Measurements from ENCODE around the gene RNF166. TPM values are rescaled to one million over a fixed set of nuclear protein-coding genes. Genes with fewer than 3 reads are reported as not detected.

Gene RNF166, protein sequence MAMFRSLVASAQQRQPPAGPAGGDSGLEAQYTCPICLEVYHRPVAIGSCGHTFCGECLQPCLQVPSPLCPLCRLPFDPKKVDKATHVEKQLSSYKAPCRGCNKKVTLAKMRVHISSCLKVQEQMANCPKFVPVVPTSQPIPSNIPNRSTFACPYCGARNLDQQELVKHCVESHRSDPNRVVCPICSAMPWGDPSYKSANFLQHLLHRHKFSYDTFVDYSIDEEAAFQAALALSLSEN
- total RNA-seq (2022): 17.5 and 18.5 TPM in 2 replicates
- percentile 40 among the genes with signal in this experiment for Bru-seq, nascent RNA
- percentile 67 among the genes with signal in this experiment for BruChase-seq, experiment 1, labeled RNA remaining after a 6-hour chase
- percentile 60 among the genes with signal in this experiment for BruChase-seq, experiment 2, labeled RNA remaining after a 2-hour chase
- long read RNA-seq, transcript RNF166-201 (6 exons, 1,883 nt): major isoform, 45 of 67 reads
- long read RNA-seq, partial matches to known transcripts: 14 of 67 reads
- long read RNA-seq, other reads (novel, unspliced or antisense): 8 of 67 reads

GRCh38 chr16:88706229-88706964 is at the start of gene RNF166, which contains the start of gene CTU2:
TSS of gene RNF166 (minus strand) at chr16:88706408. CDS start at chr16:88706325, 83 bp downstream.
TSS of gene CTU2 (plus strand) at chr16:88706503. CDS start at chr16:88706531, 28 bp downstream.
- Mint-ChIP-seq H3K27me3 (ENCODE audit: insufficient read depth, unreplicated experiment) (no peaks in the 10 kb centered on the region), H3K4me3 (ENCODE audit: unreplicated experiment) (peak within 1 kb of the TSS; percentile 75), H3K36me3 (ENCODE audit: insufficient read depth, unreplicated experiment) (peaks cover 9% of the 10 kb centered on the region), H3K27ac (ENCODE audit: low read depth, unreplicated experiment) (peak within 1 kb of the TSS; percentile 73), H3K4me1 (ENCODE audit: insufficient read depth, unreplicated experiment) (peaks cover 14% of the 10 kb centered on the region), H3K9me3 (ENCODE audit: unreplicated experiment) (no peaks in the 10 kb centered on the region)
- intact Hi-C loops (cut with micrococcal nuclease): no loop called here
- BruUV-seq (replicated peaks): no TSS peak
- TF ChIP-seq, protein P1, sequence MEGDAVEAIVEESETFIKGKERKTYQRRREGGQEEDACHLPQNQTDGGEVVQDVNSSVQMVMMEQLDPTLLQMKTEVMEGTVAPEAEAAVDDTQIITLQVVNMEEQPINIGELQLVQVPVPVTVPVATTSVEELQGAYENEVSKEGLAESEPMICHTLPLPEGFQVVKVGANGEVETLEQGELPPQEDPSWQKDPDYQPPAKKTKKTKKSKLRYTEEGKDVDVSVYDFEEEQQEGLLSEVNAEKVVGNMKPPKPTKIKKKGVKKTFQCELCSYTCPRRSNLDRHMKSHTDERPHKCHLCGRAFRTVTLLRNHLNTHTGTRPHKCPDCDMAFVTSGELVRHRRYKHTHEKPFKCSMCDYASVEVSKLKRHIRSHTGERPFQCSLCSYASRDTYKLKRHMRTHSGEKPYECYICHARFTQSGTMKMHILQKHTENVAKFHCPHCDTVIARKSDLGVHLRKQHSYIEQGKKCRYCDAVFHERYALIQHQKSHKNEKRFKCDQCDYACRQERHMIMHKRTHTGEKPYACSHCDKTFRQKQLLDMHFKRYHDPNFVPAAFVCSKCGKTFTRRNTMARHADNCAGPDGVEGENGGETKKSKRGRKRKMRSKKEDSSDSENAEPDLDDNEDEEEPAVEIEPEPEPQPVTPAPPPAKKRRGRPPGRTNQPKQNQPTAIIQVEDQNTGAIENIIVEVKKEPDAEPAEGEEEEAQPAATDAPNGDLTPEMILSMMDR (IDR thresholded peaks at IDR 0.05; ENCODE audit: unreplicated experiment): no peak
- DNase-seq (ENCODE audit: unreplicated experiment): peak; percentile 79
- POLR2A ChIA-PET: interaction anchor here (1.0 to 2.6 kb wide), 10 partner anchors 10 to 151 kb away, joined by 3 to 12 read pairs (median 3); partner anchors contain the start of genes GALNS, MVD, PIEZO1 and TRAPPC2L
- CTCF ChIA-PET: interaction anchor here (0.5 to 1.9 kb wide), 3 partner anchors 31 to 466 kb away, joined by 3 to 8 read pairs (median 6); no protein-coding TSS in a partner anchor

GRCh38 chr16:88754912-88755744 is 48.9 kb upstream of the RNF166 start:
- H3K4me3 Mint-ChIP-seq (ENCODE audit: unreplicated experiment): peak overlapping the region; percentile 36
- peaks cover 8% of the 10 kb centered on the region for H3K4me1 Mint-ChIP-seq (ENCODE audit: insufficient read depth, unreplicated experiment)
- H3K27ac Mint-ChIP-seq (ENCODE audit: low read depth, unreplicated experiment): peak overlapping the region; percentile 23
- TF ChIP-seq, protein P1 (IDR thresholded peaks at IDR 0.05; ENCODE audit: unreplicated experiment): no peak
- H3K36me3 Mint-ChIP-seq (ENCODE audit: insufficient read depth, unreplicated experiment): peaks cover 13% of the 10 kb centered on the region
- DNase-seq (ENCODE audit: unreplicated experiment): peak; percentile 75
- ChIA-PET POLR2A (interaction anchor here (0.7 to 3.5 kb wide), 5 partner anchors 18 to 846 kb away, joined by 3 to 13 read pairs (median 6); partner anchors contain the start of gene PIEZO1), CTCF (interaction anchor here (0.5 to 3.2 kb wide), 12 partner anchors 10 to 412 kb away, joined by 3 to 19 read pairs (median 4); partner anchors contain the start of gene APRT)
- no TSS peak for BruUV-seq (replicated peaks)
- intact Hi-C loops (cut with micrococcal nuclease): loop anchor here (1.0 kb wide), 1 partner anchor 28 kb away; no protein-coding TSS in a partner anchor
- H3K27me3 Mint-ChIP-seq (ENCODE audit: insufficient read depth, unreplicated experiment): no peaks in the 10 kb centered on the region
- no peaks in the 10 kb centered on the region for H3K9me3 Mint-ChIP-seq (ENCODE audit: unreplicated experiment)

GRCh38 chr16:88754109-88754911 is 48.1 kb upstream of the RNF166 start:
- no peak for DNase-seq (ENCODE audit: unreplicated experiment)
- BruUV-seq (replicated peaks): no TSS peak
- TF ChIP-seq, protein P1 (IDR thresholded peaks at IDR 0.05; ENCODE audit: unreplicated experiment): no peak
- H3K4me3 Mint-ChIP-seq (ENCODE audit: unreplicated experiment): no peak overlapping the region
- H3K27ac Mint-ChIP-seq (ENCODE audit: low read depth, unreplicated experiment): no peak overlapping the region
- H3K36me3 Mint-ChIP-seq (ENCODE audit: insufficient read depth, unreplicated experiment): peaks cover 11% of the 10 kb centered on the region
- peaks cover 8% of the 10 kb centered on the region for H3K4me1 Mint-ChIP-seq (ENCODE audit: insufficient read depth, unreplicated experiment)
- H3K27me3 Mint-ChIP-seq (ENCODE audit: insufficient read depth, unreplicated experiment): no peaks in the 10 kb centered on the region
- ChIA-PET POLR2A (interaction anchor here (0.7 to 3.5 kb wide), 6 partner anchors 16 to 847 kb away, joined by 3 to 13 read pairs (median 5); partner anchors contain the start of gene PIEZO1), CTCF (interaction anchor here (0.7 to 3.2 kb wide), 8 partner anchors 11 to 413 kb away, joined by 3 to 19 read pairs (median 6); no protein-coding TSS in a partner anchor)
- no peaks in the 10 kb centered on the region for H3K9me3 Mint-ChIP-seq (ENCODE audit: unreplicated experiment)
- intact Hi-C loops (cut with micrococcal nuclease): no loop called here

Measured in MCF 10A (cell line).